GM23338 (cell line): ENCODE measurements around the gene TMEM245. TPM values are rescaled to one million over a fixed set of nuclear protein-coding genes. Genes with fewer than 3 reads are reported as not detected.

Experiments
- ATAC-seq: fragments of 200-7000 bp; cut with Tn5 transposase; 3 replicates; pipeline ENCODE4 v1.9.1; 2020
- DNase-seq: peaks from one replicate; pipeline ENCODE4 v3.0.0-alpha.2; 2015; ENCODE audit warnings: low spot score
- H2AFZ ChIP-seq: fragments of 200-600 bp; sonication (generic); 2 replicates; pipeline ENCODE4 v1.8.0; 2016; ENCODE audit warnings: antibody characterized with exemption, mild to moderate bottlenecking, moderate library complexity
- H3F3A ChIP-seq: fragments of 200-600 bp; sonication (generic); replicated peaks from 2 replicates; pipeline ENCODE4 v1.8.0; 2017; ENCODE audit warnings: antibody characterized with exemption, mixed run types, low read depth
- H3K27ac ChIP-seq: fragments of 200-600 bp; sonication (generic); 2 replicates; pipeline ENCODE4 v1.6.1; 2016; ENCODE audit warnings: low read depth
- H3K27me3 ChIP-seq: fragments of 200-600 bp; sonication (generic); 2 replicates; pipeline ENCODE4 v1.8.0; 2016; ENCODE audit warnings: mild to moderate bottlenecking, mixed run types, moderate library complexity; ENCODE audit not compliant: insufficient read depth
- H3K36me3 ChIP-seq: fragments of 200-600 bp; sonication (generic); 2 replicates; pipeline ENCODE4 v1.8.0; 2016; ENCODE audit warnings: mild to moderate bottlenecking; ENCODE audit not compliant: insufficient read depth
- H3K4me1 ChIP-seq: fragments of 200-600 bp; sonication (generic); 2 replicates; pipeline ENCODE4 v1.8.0; 2016; ENCODE audit warnings: mild to moderate bottlenecking, moderate library complexity; ENCODE audit not compliant: insufficient read depth
- H3K4me2 ChIP-seq: fragments of 200-600 bp; sonication (generic); 2 replicates; pipeline ENCODE4 v1.7.1; 2017; ENCODE audit warnings: mixed run types
- H3K4me3 ChIP-seq: fragments of 200-600 bp; sonication (generic); 2 replicates; pipeline ENCODE4 v1.6.1; 2016; ENCODE audit warnings: mixed run types
- H3K79me2 ChIP-seq: fragments of 200-600 bp; sonication (generic); replicated peaks from 2 replicates; pipeline ENCODE4 v1.8.0; 2017; ENCODE audit warnings: mild to moderate bottlenecking; ENCODE audit not compliant: insufficient read depth
- H3K9me2 ChIP-seq: fragments of 200-600 bp; sonication (generic); 2 replicates; pipeline ENCODE4 v1.8.0; 2017; ENCODE audit not compliant: insufficient read depth
- H4K20me1 ChIP-seq: fragments of 200-600 bp; sonication (generic); replicated peaks from 2 replicates; pipeline ENCODE4 v1.8.0; 2017; ENCODE audit warnings: mild to moderate bottlenecking; ENCODE audit not compliant: insufficient read depth
- H3K27ac Mint-ChIP-seq: 2 replicates; pipeline ENCODE4 v1.8.0; 2020; ENCODE audit warnings: inconsistent platforms, mild to moderate bottlenecking, moderate library complexity, mixed read lengths
- H3K27me3 Mint-ChIP-seq: 3 replicates; pipeline ENCODE4 v1.8.0; 2022; ENCODE audit warnings: low read depth, mild to moderate bottlenecking, moderate library complexity, mixed read lengths, inconsistent platforms; ENCODE audit not compliant: insufficient read depth, poor library complexity
- H3K36me3 Mint-ChIP-seq: 3 replicates; pipeline ENCODE4 v1.8.0; 2021; ENCODE audit warnings: low read depth, mild to moderate bottlenecking, inconsistent platforms, moderate library complexity, mixed read lengths
- H3K4me1 Mint-ChIP-seq: 3 replicates; pipeline ENCODE4 v1.8.0; 2020; ENCODE audit warnings: mild to moderate bottlenecking, inconsistent platforms, mixed read lengths
- H3K4me3 Mint-ChIP-seq: 3 replicates; pipeline ENCODE4 v1.8.0; 2021; ENCODE audit warnings: moderate library complexity, mild to moderate bottlenecking, inconsistent platforms, mixed read lengths
- H3K9me3 Mint-ChIP-seq: 3 replicates; pipeline ENCODE4 v1.8.0; 2020; ENCODE audit warnings: moderate library complexity, mild to moderate bottlenecking, inconsistent platforms, mixed read lengths
- CREB1 ChIP-seq: fragments of 250-450 bp; sonication (Bioruptor Pico); IDR thresholded peaks from 2 replicates; pipeline ENCODE4 v1.5.0; 2020; ENCODE audit warnings: low read depth, mild to moderate bottlenecking, moderate library complexity
- CTCF ChIP-seq, 2 experiments: fragments of 200-600 bp in 1 of 2; sonication (generic) in 1 of 2; conservative IDR thresholded peaks; 2 replicates each; pipeline versions ENCODE4 v1.5.1 to v1.6.1; 2016 to 2017; ENCODE audit warnings: antibody characterized with exemption in 2 of 2, low read depth in 2 of 2, mild to moderate bottlenecking in 2 of 2, moderate library complexity in 1 of 2
- ETS1 ChIP-seq: IDR thresholded peaks from 2 replicates; pipeline ENCODE4 v1.6.1; 2016; ENCODE audit warnings: antibody characterized with exemption
- EZH2 ChIP-seq: fragments of 200-600 bp; sonication (generic); IDR thresholded peaks from one replicate; pipeline ENCODE4 v1.8.0; 2017; ENCODE audit warnings: antibody characterized with exemption, mild to moderate bottlenecking, low read depth; ENCODE audit not compliant: unreplicated experiment
- EZH2phosphoT487 ChIP-seq: fragments of 200-600 bp; sonication (generic); IDR thresholded peaks from one replicate; pipeline ENCODE4 v1.8.1; 2018; ENCODE audit warnings: antibody characterized with exemption; ENCODE audit not compliant: unreplicated experiment
- JUNB ChIP-seq: IDR thresholded peaks from one replicate; pipeline ENCODE4 v1.6.1; 2016; ENCODE audit warnings: antibody characterized with exemption; ENCODE audit not compliant: unreplicated experiment
- NANOG ChIP-seq: IDR thresholded peaks from 2 replicates; pipeline ENCODE4 v1.6.1; 2016; ENCODE audit warnings: antibody characterized with exemption, borderline replicate concordance
- POLR2AphosphoS5 ChIP-seq: IDR thresholded peaks from 2 replicates; pipeline ENCODE4 v1.6.1; 2016; ENCODE audit warnings: antibody characterized with exemption, low read depth
- REST ChIP-seq: IDR thresholded peaks from one replicate; pipeline ENCODE4 v1.6.1; 2018; ENCODE audit warnings: antibody characterized with exemption; ENCODE audit not compliant: unreplicated experiment
- STAT1 ChIP-seq: IDR thresholded peaks from one replicate; pipeline ENCODE4 v1.6.1; 2016; ENCODE audit warnings: antibody characterized with exemption; ENCODE audit not compliant: unreplicated experiment
- ZNF114 ChIP-seq: fragments of 250-450 bp; sonication (Bioruptor Pico); IDR thresholded peaks from 2 replicates; pipeline ENCODE4 v1.5.0; 2020; ENCODE audit warnings: mild to moderate bottlenecking, moderate library complexity
- ZNF331 ChIP-seq: fragments of 250-450 bp; sonication (Bioruptor Pico); IDR thresholded peaks from 2 replicates; pipeline ENCODE4 v1.5.0; 2020; ENCODE audit warnings: low read depth, mild to moderate bottlenecking, moderate library complexity
- ZNF462 ChIP-seq: fragments of 250-450 bp; sonication (Bioruptor Pico); IDR thresholded peaks from 2 replicates; pipeline ENCODE4 v1.5.0; 2020; ENCODE audit warnings: mild to moderate bottlenecking, moderate library complexity
- polyA plus RNA-seq: library from polyadenylated mRNA; unstranded; fragments of >200 nt; fragmentation: Nextera tagmentation; extraction: Ambion mirVana; gene quantifications from 2 replicates; pipeline ENCODE4 v1.2.1, GENCODE V29; 2016
- total RNA-seq: library from RNA; depleted of rRNA; stranded (reverse); fragments of >200 nt; shearing (Covaris generic); gene quantifications from 2 replicates; pipeline ENCODE4 v1.2.3, GENCODE V29; 2014

The TMEM245 gene
- total and polyA plus RNA-seq, 2 experiments from 2014 or later: 17.3 to 64.1 TPM

GRCh38 chr9:109118808-109119438, 824 bp downstream of the TMEM245 start:
- Mint-ChIP-seq H3K4me1 (peaks cover 47% of the 10 kb centered on the region), H3K27ac (peak overlapping the region; percentile 94), H3K9me3 (no peaks in the 10 kb centered on the region), H3K27me3 (peaks cover 4% of the 10 kb centered on the region), H3K4me3 (peak overlapping the region; percentile 97), H3K36me3 (peaks cover 10% of the 10 kb centered on the region)
- H3K79me2 ChIP-seq: peaks cover 53% of the 10 kb centered on the region
- no peaks in the 10 kb centered on the region for H3K36me3 ChIP-seq
- H3K4me2 ChIP-seq: peak overlapping the region; percentile 92
- H3K27me3 ChIP-seq: no peaks in the 10 kb centered on the region
- H3K4me1 ChIP-seq: peaks cover 50% of the 10 kb centered on the region
- peak; percentile 88 for DNase-seq
- ATAC-seq: peak; percentile 34
- no peak overlapping the region for H2AFZ ChIP-seq
- H4K20me1 ChIP-seq: peaks cover 46% of the 10 kb centered on the region
- no peaks in the 10 kb centered on the region for H3F3A ChIP-seq
- H3K9me2 ChIP-seq: no peaks in the 10 kb centered on the region
- peak overlapping the region; percentile 82 for H3K4me3 ChIP-seq
- TF ChIP-seq EZH2phosphoT487: no peak
- TF ChIP-seq STAT1: no peak
- no peak for TF ChIP-seq EZH2
- no peak for TF ChIP-seq CTCF (conservative IDR thresholded peaks at IDR 0.05; ENCODE audit: low read depth in 2 of 2)
- TF ChIP-seq ZNF114 (CRISPR knock-in tag): no peak
- no peak for TF ChIP-seq REST
- TF ChIP-seq POLR2AphosphoS5: no peak
- no peak for TF ChIP-seq JUNB
- TF ChIP-seq ETS1: no peak
- TF ChIP-seq CREB1 (CRISPR knock-in tag): no peak
- TF ChIP-seq ZNF331: no peak
- no peak for TF ChIP-seq ZNF462 (CRISPR knock-in tag)
- TF ChIP-seq NANOG: no peak
- H3K27ac ChIP-seq: peak overlapping the region; percentile 85
